ENCODE measurements around the gene COQ8A. TPM values are rescaled to one million over a fixed set of nuclear protein-coding genes. Genes with fewer than 3 reads are reported as not detected.

The COQ8A gene
- total RNA-seq, result 8.2 and 9.5 TPM in 2 replicates
- long read RNA-seq, partial matches to known transcripts, result 4 of 8 reads
- long read RNA-seq, other reads (novel, unspliced or antisense), result 3 of 8 reads

DNA sequence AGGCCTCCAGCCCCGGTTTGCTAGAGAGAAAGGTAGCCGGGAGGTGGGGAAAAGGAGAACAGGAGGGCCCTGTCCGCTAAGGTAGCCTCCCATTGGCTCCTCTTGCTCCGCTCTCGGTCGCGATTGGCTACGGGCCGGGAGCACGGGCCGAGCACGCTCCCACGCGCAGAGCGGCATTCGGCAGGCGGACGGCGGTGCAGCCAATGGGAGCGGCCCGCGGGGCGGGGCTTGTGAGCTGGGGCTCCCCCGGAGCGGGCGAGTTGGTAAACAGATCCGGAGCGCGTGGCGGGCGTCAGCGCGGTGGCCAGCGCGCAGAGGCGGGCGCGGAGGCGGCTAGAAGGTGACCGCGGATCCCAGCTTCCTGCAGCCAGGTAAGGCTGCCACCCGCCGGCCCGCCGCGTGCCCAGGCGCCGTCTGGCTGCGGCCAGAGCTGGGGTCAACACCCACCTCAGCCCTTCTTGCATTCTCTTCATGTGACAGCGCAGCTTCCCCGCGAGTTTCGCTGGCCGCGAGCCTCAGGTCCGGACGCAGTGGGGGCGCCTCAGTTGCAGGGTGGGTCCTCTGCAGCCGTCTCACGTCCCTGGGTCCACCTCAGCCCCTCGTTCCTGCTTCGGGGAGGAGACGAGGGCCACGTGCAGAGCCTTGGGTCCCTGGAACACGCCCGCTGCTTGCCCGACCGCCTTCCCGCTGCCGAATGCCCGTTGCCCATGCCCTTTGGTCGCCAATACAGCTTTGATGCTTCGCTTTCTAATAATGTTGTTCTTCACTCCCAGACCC, at the start of gene COQ8A:
COQ8A (plus strand) TSS at position 266 of the 777 bp plus-strand sequence. CDS start 21,092 bp downstream, outside the sequence.
- H3K27me3 Mint-ChIP-seq (ENCODE audit: low read depth), result no peaks in the 10 kb centered on the region
- peaks cover 10% of the 10 kb centered on the region for H3K36me3 Mint-ChIP-seq (ENCODE audit: low read depth)
- peak; percentile 97 for DNase-seq (ENCODE audit: low read depth, low spot score)
- H3K9me3 Mint-ChIP-seq, result peaks cover 4% of the 10 kb centered on the region
- H3K4me1 Mint-ChIP-seq, result peaks cover 24% of the 10 kb centered on the region
- TF ChIP-seq, protein P1, sequence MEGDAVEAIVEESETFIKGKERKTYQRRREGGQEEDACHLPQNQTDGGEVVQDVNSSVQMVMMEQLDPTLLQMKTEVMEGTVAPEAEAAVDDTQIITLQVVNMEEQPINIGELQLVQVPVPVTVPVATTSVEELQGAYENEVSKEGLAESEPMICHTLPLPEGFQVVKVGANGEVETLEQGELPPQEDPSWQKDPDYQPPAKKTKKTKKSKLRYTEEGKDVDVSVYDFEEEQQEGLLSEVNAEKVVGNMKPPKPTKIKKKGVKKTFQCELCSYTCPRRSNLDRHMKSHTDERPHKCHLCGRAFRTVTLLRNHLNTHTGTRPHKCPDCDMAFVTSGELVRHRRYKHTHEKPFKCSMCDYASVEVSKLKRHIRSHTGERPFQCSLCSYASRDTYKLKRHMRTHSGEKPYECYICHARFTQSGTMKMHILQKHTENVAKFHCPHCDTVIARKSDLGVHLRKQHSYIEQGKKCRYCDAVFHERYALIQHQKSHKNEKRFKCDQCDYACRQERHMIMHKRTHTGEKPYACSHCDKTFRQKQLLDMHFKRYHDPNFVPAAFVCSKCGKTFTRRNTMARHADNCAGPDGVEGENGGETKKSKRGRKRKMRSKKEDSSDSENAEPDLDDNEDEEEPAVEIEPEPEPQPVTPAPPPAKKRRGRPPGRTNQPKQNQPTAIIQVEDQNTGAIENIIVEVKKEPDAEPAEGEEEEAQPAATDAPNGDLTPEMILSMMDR (conservative IDR thresholded peaks at IDR 0.05), result no peak
- H3K27ac Mint-ChIP-seq (ENCODE audit: unreplicated experiment), result peak within 1 kb of the TSS; percentile 94
- peak within 1 kb of the TSS; percentile 86 for H3K4me3 Mint-ChIP-seq

DNA sequence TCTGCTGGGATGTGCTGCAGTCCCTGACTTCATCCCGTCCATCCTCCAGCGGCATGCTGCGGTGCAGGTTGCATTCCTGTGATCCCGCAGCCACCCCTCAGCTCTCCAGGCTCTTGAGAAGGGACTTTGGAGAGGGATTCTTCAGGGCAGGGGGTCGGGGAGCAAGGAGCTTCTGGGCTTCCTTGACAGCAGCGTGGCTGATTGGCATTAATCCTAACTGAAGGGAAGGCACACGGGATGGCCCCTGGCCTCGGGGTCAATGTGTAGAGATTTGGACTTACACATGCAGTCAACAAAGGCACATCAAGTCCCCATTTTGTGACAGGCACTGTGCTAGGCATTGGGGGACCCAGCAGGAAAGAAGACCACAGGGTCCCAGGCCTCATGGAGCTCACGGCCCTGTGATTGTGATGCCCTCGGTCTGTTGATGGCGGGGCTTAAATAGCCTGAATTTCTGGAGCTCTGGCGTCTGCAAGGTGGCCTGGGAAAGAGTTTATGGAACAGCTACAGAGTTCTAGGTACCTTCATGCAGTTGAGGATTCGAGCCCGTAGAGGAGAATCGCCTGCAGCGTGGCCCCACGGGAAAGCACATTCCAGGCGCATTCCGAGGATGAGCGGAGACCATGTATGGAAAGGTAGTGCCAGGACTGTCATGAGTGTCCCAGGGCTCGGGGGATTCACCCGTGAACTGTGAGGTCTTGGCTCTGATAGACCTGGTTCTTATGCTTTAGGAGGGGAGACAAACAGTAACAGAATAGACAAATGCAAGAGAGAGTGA, 49.6 kb upstream of the COQ8A start:
- H3K36me3 Mint-ChIP-seq (ENCODE audit: low read depth), result no peaks in the 10 kb centered on the region

DNA sequence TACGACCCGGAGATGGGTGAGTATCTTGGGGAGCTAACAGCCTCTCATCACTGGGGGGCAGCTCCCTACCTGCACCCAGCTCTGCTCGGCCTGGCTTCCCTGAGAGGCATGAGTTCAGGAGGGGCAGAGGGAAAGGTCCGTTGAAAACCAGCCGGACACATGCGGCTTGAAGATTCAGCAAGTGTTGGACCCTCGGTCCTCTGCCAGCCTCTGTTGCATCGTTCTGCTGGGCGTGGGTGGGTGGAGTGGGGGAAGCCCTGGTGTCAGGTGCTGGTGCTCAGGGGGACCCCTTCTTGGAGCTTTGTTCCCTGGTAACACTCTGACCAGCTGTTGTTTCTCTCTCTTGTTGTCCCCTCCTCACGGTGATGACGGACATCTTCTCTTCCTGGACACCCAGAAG, 48.7 kb upstream of the COQ8A start:
- Mint-ChIP-seq H3K4me3 (no peak overlapping the region), H3K27ac (ENCODE audit: unreplicated experiment) (no peak overlapping the region), H3K9me3 (no peaks in the 10 kb centered on the region), H3K36me3 (ENCODE audit: low read depth) (no peaks in the 10 kb centered on the region), H3K27me3 (ENCODE audit: low read depth) (no peaks in the 10 kb centered on the region), H3K4me1 (no peaks in the 10 kb centered on the region)
- TF ChIP-seq, protein P1 (conservative IDR thresholded peaks at IDR 0.05), result no peak
- no peak for DNase-seq (ENCODE audit: low read depth, low spot score)

More for the DNA sequence above, 49.6 kb upstream of the COQ8A start:
- H3K27ac Mint-ChIP-seq (ENCODE audit: unreplicated experiment), result peak overlapping the region; percentile 13
- TF ChIP-seq, protein P1 (conservative IDR thresholded peaks at IDR 0.05), result no peak
- DNase-seq (ENCODE audit: low read depth, low spot score), result no peak
- no peaks in the 10 kb centered on the region for H3K27me3 Mint-ChIP-seq (ENCODE audit: low read depth)
- no peaks in the 10 kb centered on the region for H3K4me1 Mint-ChIP-seq
- H3K4me3 Mint-ChIP-seq, result no peak overlapping the region
- H3K9me3 Mint-ChIP-seq, result no peaks in the 10 kb centered on the region

DNA sequence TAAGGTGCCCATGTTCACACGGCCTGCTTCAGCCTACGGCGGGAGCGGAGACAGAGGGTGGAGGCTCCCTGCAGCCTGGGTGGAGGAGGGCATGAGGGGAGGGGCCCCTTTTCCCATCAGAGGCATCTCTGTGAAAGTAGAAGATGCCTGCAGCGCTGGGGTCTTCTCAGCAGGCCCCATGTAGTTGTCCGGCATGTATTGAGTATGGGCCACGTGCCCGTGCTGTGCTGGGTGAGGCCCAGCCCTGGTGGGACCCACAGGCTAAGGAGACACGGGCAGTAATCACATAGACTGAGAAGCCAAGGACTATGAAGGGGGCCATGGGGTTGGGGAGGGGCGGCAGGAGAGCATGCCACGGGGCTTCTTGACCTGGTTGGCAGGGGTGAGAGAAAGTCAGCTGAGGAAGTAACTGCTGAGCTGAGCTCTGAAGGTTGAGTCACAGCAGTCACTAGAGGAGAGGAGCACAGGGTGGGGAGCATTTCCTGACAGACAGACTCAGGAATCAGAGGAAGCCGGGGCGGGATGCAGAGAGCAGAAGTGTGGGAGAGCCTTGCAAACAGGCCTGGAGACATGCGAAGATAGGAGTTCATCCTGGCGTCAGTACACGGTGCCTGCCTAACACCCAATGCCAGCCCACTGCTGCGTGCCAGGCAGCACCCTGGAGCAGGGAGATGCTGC, 48.1 kb upstream of the COQ8A start:
- no peak for DNase-seq (ENCODE audit: low read depth, low spot score)
- Mint-ChIP-seq H3K36me3 (ENCODE audit: low read depth) (no peaks in the 10 kb centered on the region), H3K4me3 (no peak overlapping the region), H3K27ac (ENCODE audit: unreplicated experiment) (no peak overlapping the region), H3K9me3 (no peaks in the 10 kb centered on the region), H3K4me1 (no peaks in the 10 kb centered on the region), H3K27me3 (ENCODE audit: low read depth) (no peaks in the 10 kb centered on the region)
- TF ChIP-seq, protein P1 (conservative IDR thresholded peaks at IDR 0.05), result no peak

DNA sequence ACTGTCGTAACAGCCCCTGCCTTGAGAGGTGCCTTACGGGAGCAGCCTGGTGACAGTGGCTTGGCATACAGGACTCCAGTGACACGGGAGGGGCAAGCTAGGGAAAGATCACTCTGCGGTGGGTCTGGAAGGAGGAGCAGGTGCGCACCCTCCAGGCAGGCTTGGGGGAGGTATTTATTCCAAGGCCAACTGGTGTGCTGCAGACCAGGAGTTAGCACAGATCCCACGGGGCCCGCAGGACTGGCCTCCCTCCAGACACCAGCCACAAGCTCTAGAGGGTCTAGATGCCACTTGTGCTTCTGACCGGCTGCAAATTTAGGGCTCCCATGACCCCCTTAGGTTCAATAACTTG, 47.6 kb upstream of the COQ8A start:
- TF ChIP-seq, protein P1 (conservative IDR thresholded peaks at IDR 0.05), result no peak
- no peaks in the 10 kb centered on the region for H3K9me3 Mint-ChIP-seq
- no peak for DNase-seq (ENCODE audit: low read depth, low spot score)
- no peaks in the 10 kb centered on the region for H3K27me3 Mint-ChIP-seq (ENCODE audit: low read depth)
- H3K4me1 Mint-ChIP-seq, result no peaks in the 10 kb centered on the region
- no peak overlapping the region for H3K27ac Mint-ChIP-seq (ENCODE audit: unreplicated experiment)
- no peaks in the 10 kb centered on the region for H3K36me3 Mint-ChIP-seq (ENCODE audit: low read depth)
- no peak overlapping the region for H3K4me3 Mint-ChIP-seq

Measured in neural crest cell (in vitro differentiated cells).